Activated CD4-positive, CD25-positive, alpha-beta regulatory T cell treated with anti-CD3 and anti-CD28 coated beads, Interleukin-2, amount 50 U/mL, for 24 hours (primary cell): ENCODE measurements around the gene PRKAG2.
"Not testable (repeated sequence)": the region's sequence is repeated elsewhere in the genome, so short reads cannot be mapped to it uniquely, and the experiment has no call there.

Experiments
- ATAC-seq, 2 donors: fragments of 150-1000 bp; cut with Tn5 transposase; one replicate each; pipeline ENCODE4 v1.10.0; 2021; ENCODE audit warnings: mild to moderate bottlenecking in 1 of 2, moderate library complexity in 1 of 2

The PRKAG2 gene

DNA sequence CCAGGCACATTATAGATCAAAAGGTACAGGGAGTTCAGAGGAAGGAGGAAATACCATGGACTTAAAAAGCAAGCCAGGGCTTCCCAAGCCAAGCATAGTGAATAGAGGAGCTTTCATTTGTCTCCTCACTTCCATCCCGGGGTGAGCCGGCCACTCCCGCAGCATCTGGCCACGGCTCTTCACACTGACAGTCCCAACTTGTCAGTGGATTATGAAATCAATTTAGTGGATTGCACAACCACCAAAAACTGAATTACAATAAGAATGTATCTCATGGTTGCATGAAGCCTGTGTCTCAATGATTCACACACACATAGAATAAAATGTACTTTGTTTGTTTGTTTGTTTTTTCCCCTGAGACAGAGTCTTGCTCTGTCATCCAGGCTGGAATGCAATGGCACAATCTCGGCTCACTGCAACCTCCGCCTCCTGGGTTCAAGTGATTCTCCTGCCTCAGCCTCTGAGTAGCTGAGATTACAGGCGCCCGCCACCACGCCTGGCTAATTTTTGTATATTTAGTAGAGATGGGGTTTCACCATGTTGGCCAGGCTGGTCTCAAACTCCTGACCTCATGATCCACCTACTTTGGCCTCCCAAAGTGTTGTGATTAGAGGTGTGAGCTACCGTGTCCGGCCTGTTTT lies 79.1 kb downstream of the PRKAG2 start:
- not testable (repeated sequence) for ATAC-seq

DNA sequence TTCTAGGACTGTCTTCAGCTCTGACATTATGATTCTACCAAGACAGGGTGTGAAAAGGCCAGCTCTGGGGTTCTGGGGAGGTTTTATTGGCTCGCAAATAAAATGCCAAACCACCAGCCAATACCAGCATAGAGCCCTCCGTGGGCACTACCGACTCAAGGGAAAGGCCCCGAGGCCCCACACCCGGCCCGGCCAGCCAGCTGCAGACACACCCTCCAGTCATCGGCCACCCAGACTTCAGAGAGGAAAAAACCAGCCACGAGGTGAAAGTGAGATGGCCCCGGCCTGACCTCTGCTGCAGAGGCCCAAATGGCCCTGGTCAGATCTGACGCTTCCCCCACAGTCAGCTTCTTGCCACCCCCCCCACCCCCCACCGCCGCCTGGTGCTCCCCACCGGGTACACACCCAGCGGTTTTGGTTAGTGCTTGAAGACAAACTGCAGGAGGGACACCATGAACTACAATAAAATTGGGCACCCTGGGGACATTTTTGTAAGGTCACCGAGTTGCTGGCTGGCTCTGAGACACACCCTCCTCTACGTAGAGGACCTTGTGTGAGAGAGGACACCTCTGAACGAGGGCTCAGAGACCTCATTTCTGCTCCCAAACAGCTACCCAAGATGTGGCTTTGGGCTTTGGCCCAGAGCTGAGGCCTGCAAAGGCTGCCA lies 79.9 kb downstream of the PRKAG2 start:
- no peak for ATAC-seq

GRCh38 chr7:151796091-151796870 lies 80.6 kb downstream of the PRKAG2 start:
- ATAC-seq: no peak

GRCh38 chr7:151795168-151795811 lies 81.6 kb downstream of the PRKAG2 start:
- ATAC-seq: peak; percentile 94 to 95

DNA sequence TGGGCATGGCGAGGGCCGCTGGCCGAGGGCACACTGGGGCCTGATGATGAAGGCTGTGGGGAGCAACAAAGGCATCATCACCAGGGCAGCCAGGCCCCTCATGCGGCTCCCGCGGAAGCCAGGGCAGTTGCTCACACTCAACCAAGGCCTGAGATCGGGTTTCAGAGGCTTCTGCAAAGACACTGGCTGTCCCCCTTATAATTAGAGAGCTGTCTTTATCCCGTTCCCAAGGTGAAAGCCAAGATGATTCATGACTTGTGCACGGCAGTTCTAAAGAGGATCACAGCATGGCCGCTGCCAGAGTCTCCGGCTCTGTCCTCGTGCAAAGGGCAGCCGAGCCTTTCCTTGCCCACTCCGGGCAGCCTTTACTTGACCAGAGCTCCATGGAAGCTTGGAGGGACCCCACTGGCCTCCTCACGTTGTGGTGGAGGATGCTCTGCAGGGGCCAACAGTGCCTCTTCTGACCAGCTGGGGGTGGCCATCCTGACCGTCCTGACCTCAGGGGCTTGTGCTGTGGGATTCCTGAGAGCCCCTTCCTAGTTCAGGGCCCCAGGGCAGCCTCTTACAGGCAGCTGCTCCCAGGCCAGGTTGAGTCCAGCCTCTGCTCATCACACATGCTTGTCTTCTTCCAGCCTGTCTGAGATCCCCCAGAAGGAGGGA lies 82.3 kb downstream of the PRKAG2 start:
- no peak for ATAC-seq

GRCh38 chr7:151793991-151794507 lies 82.9 kb downstream of the PRKAG2 start:
- ATAC-seq: no peak

GRCh38 chr7:151793531-151793951 lies 83.4 kb downstream of the PRKAG2 start:
- no peak for ATAC-seq

- ATAC-seq: no peak
Measured at GRCh38 chr7:151792636-151793035, 84.3 kb downstream of the PRKAG2 start.

DNA sequence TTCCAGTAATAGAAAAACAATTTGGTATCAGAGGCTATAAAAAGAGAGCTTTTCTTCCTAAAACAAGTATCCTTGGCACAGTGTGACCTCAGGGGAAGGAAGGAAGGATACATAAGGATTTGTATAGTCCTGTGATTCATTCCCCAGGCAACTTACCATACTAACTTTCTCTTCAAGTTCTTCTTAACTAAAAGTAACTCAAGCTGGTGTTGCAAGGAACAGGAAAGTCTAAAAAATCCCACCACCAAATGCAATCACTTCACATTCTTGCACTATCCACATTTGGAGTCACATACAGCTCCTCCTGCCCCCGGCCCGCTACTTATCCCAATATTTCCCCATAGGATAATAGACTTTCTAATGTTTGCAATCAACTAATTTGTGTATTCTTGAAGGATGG lies 84.8 kb downstream of the PRKAG2 start:
- no peak for ATAC-seq

GRCh38 chr7:151790830-151791620 lies 85.9 kb downstream of the PRKAG2 start:
- ATAC-seq: no peak

- ATAC-seq: no peak
Measured at GRCh38 chr7:151790095-151790829, 86.7 kb downstream of the PRKAG2 start.

- ATAC-seq: no peak
Measured at GRCh38 chr7:151789380-151789947, 87.5 kb downstream of the PRKAG2 start.

GRCh38 chr7:151787348-151787747 lies 89.6 kb downstream of the PRKAG2 start:
- no peak for ATAC-seq

GRCh38 chr7:151786936-151787335 lies 90.0 kb downstream of the PRKAG2 start:
- ATAC-seq: no peak

GRCh38 chr7:151786241-151786640 lies 90.7 kb downstream of the PRKAG2 start:
- no peak for ATAC-seq

DNA sequence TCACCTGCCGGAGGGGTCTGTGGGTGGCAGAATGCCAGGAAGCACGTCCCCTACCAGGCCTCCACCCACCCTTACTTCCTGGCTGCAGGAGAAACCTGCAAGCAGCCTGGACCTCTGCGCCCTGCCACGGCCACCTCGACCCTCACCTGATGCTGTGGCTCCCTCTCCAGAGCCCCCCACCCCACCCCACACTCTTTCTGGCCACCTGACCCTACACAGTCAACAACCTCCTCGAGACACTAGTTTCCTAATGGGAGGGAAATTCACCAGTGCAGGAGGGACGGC lies 91.3 kb downstream of the PRKAG2 start:
- no peak for ATAC-seq

GRCh38 chr7:151784853-151785680 lies 91.8 kb downstream of the PRKAG2 start:
- no peak for ATAC-seq

- ATAC-seq: no peak
Measured at GRCh38 chr7:151783958-151784575, 92.8 kb downstream of the PRKAG2 start.
